Breast epithelium (tissue), 4 donors: Measurements from ENCODE around the gene DCANP1. TPM values are rescaled to one million over a fixed set of nuclear protein-coding genes. Genes with fewer than 3 reads are reported as not detected.

Source experiments
- DNase-seq, 2 donors: peaks; one replicate each; pipeline ENCODE4 v3.0.0-alpha.2; 2019; ENCODE audit warnings: low spot score in 2 of 2
- H3K27ac ChIP-seq, 2 donors: fragments of 200-600 bp; sonication (generic) in 1 of 2; one replicate each; pipeline ENCODE4 v1.5.1; 2016 to 2019; ENCODE audit warnings: mild to moderate bottlenecking in 1 of 2
- H3K27me3 ChIP-seq, 2 donors: fragments of 200-600 bp; sonication (generic) in 1 of 2; one replicate each; pipeline versions ENCODE4 v1.5.1 to v1.6.0; 2017 to 2019; ENCODE audit warnings: control low read depth in 1 of 2, mild to moderate bottlenecking in 1 of 2
- H3K36me3 ChIP-seq: fragments of 200-600 bp; one replicate; pipeline ENCODE4 v1.5.1; 2019
- H3K4me1 ChIP-seq, 2 donors: fragments of 200-600 bp; sonication (generic); one replicate each; pipeline ENCODE4 v1.5.1; 2016 to 2019; ENCODE audit warnings: control low read depth in 1 of 2
- H3K4me3 ChIP-seq, 3 donors: fragments of 200-600 bp; sonication (generic); 1 replicate in 2 of 3; 2 replicates in 1 of 3; pipeline ENCODE4 v1.5.1; 2016 to 2019; ENCODE audit warnings: mild to moderate bottlenecking in 3 of 3, moderate library complexity in 2 of 3
- H3K9me3 ChIP-seq, 2 donors: fragments of 200-600 bp; sonication (generic) in 1 of 2; one replicate each; pipeline ENCODE4 v1.5.1; 2016 to 2019; ENCODE audit warnings: control low read depth in 1 of 2
- CTCF ChIP-seq, 3 donors: fragments of 450-650 bp; IDR thresholded peaks; one replicate each; pipeline ENCODE4 v1.5.1; 2016 to 2017; ENCODE audit warnings: antibody characterized with exemption in 3 of 3, mild to moderate bottlenecking in 3 of 3, moderate library complexity in 3 of 3
- POLR2A ChIP-seq: fragments of 450-650 bp; IDR thresholded peaks from one replicate; pipeline ENCODE4 v1.6.1; 2016; ENCODE audit warnings: antibody characterized with exemption, mild to moderate bottlenecking, moderate library complexity
- POLR2AphosphoS5 ChIP-seq, 3 donors: sonication (generic); formaldehyde crosslinking; IDR thresholded peaks; one replicate each; pipeline ENCODE4 v1.6.1; 2017; ENCODE audit warnings: antibody characterized with exemption in 3 of 3
- intact Hi-C: fragments of 100-400 bp; cut with DNase I; formaldehyde crosslinking; loops from one replicate; pipeline ENCODE4 v1.15.1; 2023; ENCODE audit warnings: low total_unique reads
- total RNA-seq, 3 donors: library from RNA; depleted of rRNA; stranded (reverse); fragments of >200 nt; gene quantifications; one replicate each; pipeline ENCODE4 v1.1.0, GENCODE V29; 2016

DCANP1 gene
- total RNA-seq, 3 donors from 2014 or later = not detected

GRCh38 chr5:135473956-135474670, 27.0 kb upstream of the DCANP1 start:
- intact Hi-C loops = no loop called here
- H3K4me3 ChIP-seq = no peak overlapping the region
- H3K36me3 ChIP-seq = no peaks in the 10 kb centered on the region
- TF ChIP-seq CTCF (IDR thresholded peaks at IDR 0.05) = no peak
- no peak for TF ChIP-seq POLR2A
- no peak for TF ChIP-seq POLR2AphosphoS5 (IDR thresholded peaks at IDR 0.05)
- peaks cover 0 to 7% of the 10 kb centered on the region in 2 donors for H3K27me3 ChIP-seq
- DNase-seq = peak in 1 of 2 donors; percentile 24
- H3K9me3 ChIP-seq = no peaks in the 10 kb centered on the region
- H3K27ac ChIP-seq = no peak overlapping the region
- H3K4me1 ChIP-seq = no peaks in the 10 kb centered on the region

GRCh38 chr5:135472141-135472540, 25.0 kb upstream of the DCANP1 start:
- no peaks in the 10 kb centered on the region for H3K36me3 ChIP-seq
- no peaks in the 10 kb centered on the region for H3K9me3 ChIP-seq
- H3K27me3 ChIP-seq = peaks cover 0 to 18% of the 10 kb centered on the region in 2 donors
- DNase-seq = no peak
- intact Hi-C loops = no loop called here
- H3K27ac ChIP-seq = no peak overlapping the region
- no peak for TF ChIP-seq POLR2AphosphoS5 (IDR thresholded peaks at IDR 0.05)
- H3K4me3 ChIP-seq = no peak overlapping the region
- no peaks in the 10 kb centered on the region for H3K4me1 ChIP-seq

- no peak for TF ChIP-seq POLR2AphosphoS5 (IDR thresholded peaks at IDR 0.05)
- TF ChIP-seq POLR2A = no peak
- TF ChIP-seq CTCF (IDR thresholded peaks at IDR 0.05) = no peak
- Histone ChIP-seq H3K36me3 (no peaks in the 10 kb centered on the region), H3K27me3 (peaks cover 0 to 18% of the 10 kb centered on the region in 2 donors), H3K9me3 (no peaks in the 10 kb centered on the region), H3K27ac (no peak overlapping the region), H3K4me1 (no peaks in the 10 kb centered on the region), H3K4me3 (no peak overlapping the region)
- no peak for DNase-seq
- intact Hi-C loops = no loop called here
Measured at GRCh38 chr5:135471726-135472125, 24.6 kb upstream of the DCANP1 start.

GRCh38 chr5:135469911-135470310, 22.8 kb upstream of the DCANP1 start:
- TF ChIP-seq POLR2A = no peak
- TF ChIP-seq CTCF (IDR thresholded peaks at IDR 0.05) = no peak
- TF ChIP-seq POLR2AphosphoS5 (IDR thresholded peaks at IDR 0.05) = no peak
- intact Hi-C loops = loop anchor here (10.0 kb wide), 1 partner anchor 85 kb away; no protein-coding TSS in a partner anchor
- DNase-seq = no peak
- H3K4me1 ChIP-seq = no peaks in the 10 kb centered on the region
- H3K27ac ChIP-seq = no peak overlapping the region
- no peak overlapping the region for H3K4me3 ChIP-seq
- no peaks in the 10 kb centered on the region for H3K9me3 ChIP-seq
- H3K27me3 ChIP-seq = peaks cover 0 to 26% of the 10 kb centered on the region in 2 donors
- no peaks in the 10 kb centered on the region for H3K36me3 ChIP-seq

GRCh38 chr5:135468541-135468940, 21.4 kb upstream of the DCANP1 start:
- Histone ChIP-seq H3K9me3 (no peaks in the 10 kb centered on the region), H3K4me1 (no peaks in the 10 kb centered on the region), H3K27ac (no peak overlapping the region), H3K4me3 (no peak overlapping the region), H3K36me3 (no peaks in the 10 kb centered on the region), H3K27me3 (peaks cover 0 to 22% of the 10 kb centered on the region in 2 donors)
- TF ChIP-seq POLR2A (no peak), CTCF (IDR thresholded peaks at IDR 0.05) (no peak), POLR2AphosphoS5 (IDR thresholded peaks at IDR 0.05) (no peak)
- DNase-seq = no peak
- intact Hi-C loops = loop anchor here (10.0 kb wide), 1 partner anchor 86 kb away; no protein-coding TSS in a partner anchor
